Erythroblast (primary cell): ENCODE measurements around the gene ST8SIA5.

Experiments used
- GATA1 ChIP-seq: IDR thresholded peaks from 2 replicates; pipeline ENCODE4 v1.6.1; 2011; ENCODE audit warnings: low read depth, mild to moderate bottlenecking, control low read depth, low read length, moderate library complexity
- POLR2A ChIP-seq: IDR thresholded peaks from 2 replicates; pipeline ENCODE4 v1.6.1; 2011; ENCODE audit warnings: mild to moderate bottlenecking, low read length

GRCh38 chr18:46731316-46731715 lies 25.5 kb downstream of the ST8SIA5 start:
- TF ChIP-seq POLR2A (no peak), GATA1 (no peak)
